ENCODE results near the gene MAPK4. TPM values are rescaled to one million over a fixed set of nuclear protein-coding genes. Genes with fewer than 3 reads are reported as not detected.
A peak's percentile ranks its signal among the peaks of the same experiment; 100 is the strongest.

The MAPK4 gene
- total RNA-seq, 1 experiment from 2014 or later = 4.2 TPM

- Mint-ChIP-seq H3K27me3 (ENCODE audit: low read depth) (no peaks in the 10 kb centered on the region), H3K27ac (no peak overlapping the region), H3K9me3 (peaks cover 8% of the 10 kb centered on the region; the same call in 1 of the 2 replicates), H3K4me1 (peaks cover under 1% of the 10 kb centered on the region), H3K36me3 (no peaks in the 10 kb centered on the region), H3K4me3 (no peak overlapping the region)
- TF ChIP-seq GTF2I (CRISPR knock-in tag; conservative IDR thresholded peaks at IDR 0.05) (peak; percentile 76), NR2C2 (CRISPR knock-in tag; IDR thresholded peaks at IDR 0.05) (no peak)
- DNase-seq (ENCODE audit: low spot score) (no peak), ATAC-seq (no peak)
- CTCF ChIA-PET = no interaction called here
- POLR2A ChIA-PET = no interaction called here
Measured at GRCh38 chr18:50623694-50624352, 63.9 kb downstream of the MAPK4 start.

GRCh38 chr18:50624981-50625380 is 65.1 kb downstream of the MAPK4 start:
- H3K36me3 Mint-ChIP-seq = no peaks in the 10 kb centered on the region
- POLR2A ChIA-PET = no interaction called here
- peaks cover 12% of the 10 kb centered on the region for H3K4me1 Mint-ChIP-seq
- DNase-seq (ENCODE audit: low spot score) = no peak
- peaks cover 8% of the 10 kb centered on the region; the same call in 1 of the 2 replicates for H3K9me3 Mint-ChIP-seq
- H3K4me3 Mint-ChIP-seq = no peak overlapping the region
- CTCF ChIA-PET = interaction anchor here (1.7 kb wide), 1 partner anchor 20 kb away, joined by 7 read pairs; no protein-coding TSS in a partner anchor
- TF ChIP-seq NR1H2 (CRISPR knock-in tag; IDR thresholded peaks at IDR 0.05) = no peak
- TF ChIP-seq ATF6 (CRISPR knock-in tag; IDR thresholded peaks at IDR 0.05) = no peak
- no peak for TF ChIP-seq CBFB (CRISPR knock-in tag; IDR thresholded peaks at IDR 0.05; ENCODE audit: low read depth)
- no peak for TF ChIP-seq FOXP4 (CRISPR knock-in tag; IDR thresholded peaks at IDR 0.05)
- no peak for TF ChIP-seq PREB (CRISPR knock-in tag; IDR thresholded peaks at IDR 0.05; ENCODE audit: borderline replicate concordance)
- TF ChIP-seq USF1 (CRISPR knock-in tag; IDR thresholded peaks at IDR 0.05) = no peak
- no peak for TF ChIP-seq ZMAT4 (CRISPR knock-in tag; IDR thresholded peaks at IDR 0.05)
- no peak for TF ChIP-seq STAT6 (CRISPR knock-in tag; conservative IDR thresholded peaks at IDR 0.05; ENCODE audit: low read depth)
- no peak for TF ChIP-seq MYBL2 (CRISPR knock-in tag; IDR thresholded peaks at IDR 0.05)
- no peak for TF ChIP-seq NR2C2 (CRISPR knock-in tag; IDR thresholded peaks at IDR 0.05)
- no peak for TF ChIP-seq TCF7 (CRISPR knock-in tag; IDR thresholded peaks at IDR 0.05; ENCODE audit: low read depth)
- no peak for TF ChIP-seq ZNF423 (CRISPR knock-in tag; IDR thresholded peaks at IDR 0.05)
- TF ChIP-seq JAZF1 (CRISPR knock-in tag; IDR thresholded peaks at IDR 0.05) = no peak
- no peak for TF ChIP-seq RELA (CRISPR knock-in tag; IDR thresholded peaks at IDR 0.05; ENCODE audit: borderline replicate concordance)
- H3K27ac Mint-ChIP-seq = no peak overlapping the region
- no peak for ATAC-seq
- no peaks in the 10 kb centered on the region for H3K27me3 Mint-ChIP-seq (ENCODE audit: low read depth)
